Activated CD4-positive, alpha-beta T cell treated with anti-CD3 and anti-CD28 coated beads, Interleukin-2, amount 10 ng/mL, durations not matched to agents 24 days and 14 days (primary cell): ENCODE results near the gene RPL11. TPM values are rescaled to one million over a fixed set of nuclear protein-coding genes. Genes with fewer than 3 reads are reported as not detected.

Experiments
- DNase-seq: peaks from one replicate; pipeline ENCODE4 v3.0.0; 2022
- H3K27ac Mint-ChIP-seq: one replicate; pipeline ENCODE4 v1.8.0; 2022; ENCODE audit warnings: mild to moderate bottlenecking, mixed read lengths
- H3K27me3 Mint-ChIP-seq: one replicate; pipeline ENCODE4 v1.8.0; 2022; ENCODE audit warnings: mixed read lengths
- H3K36me3 Mint-ChIP-seq: one replicate; pipeline ENCODE4 v1.8.0; 2022; ENCODE audit warnings: low read depth, mild to moderate bottlenecking, mixed read lengths
- H3K4me1 Mint-ChIP-seq: one replicate; pipeline ENCODE4 v1.8.0; 2021; ENCODE audit warnings: mixed read lengths
- H3K4me3 Mint-ChIP-seq: one replicate; pipeline ENCODE4 v1.8.0; 2022; ENCODE audit warnings: mild to moderate bottlenecking, moderate library complexity, mixed read lengths
- H3K9me3 Mint-ChIP-seq: one replicate; pipeline ENCODE4 v1.8.0; 2021; ENCODE audit warnings: mixed read lengths
- intact Hi-C: fragments of 100-400 bp; cut with micrococcal nuclease; formaldehyde crosslinking; loops from one replicate; pipeline ENCODE4 v1.15.1; 2023
- total RNA-seq: library from RNA; stranded (reverse); gene quantifications from 2 replicates; pipeline ENCODE4 v1.2.3, GENCODE V29; 2022

The RPL11 gene
- total RNA-seq, 1 donor from 2014 or later = 1,147 TPM

DNA sequence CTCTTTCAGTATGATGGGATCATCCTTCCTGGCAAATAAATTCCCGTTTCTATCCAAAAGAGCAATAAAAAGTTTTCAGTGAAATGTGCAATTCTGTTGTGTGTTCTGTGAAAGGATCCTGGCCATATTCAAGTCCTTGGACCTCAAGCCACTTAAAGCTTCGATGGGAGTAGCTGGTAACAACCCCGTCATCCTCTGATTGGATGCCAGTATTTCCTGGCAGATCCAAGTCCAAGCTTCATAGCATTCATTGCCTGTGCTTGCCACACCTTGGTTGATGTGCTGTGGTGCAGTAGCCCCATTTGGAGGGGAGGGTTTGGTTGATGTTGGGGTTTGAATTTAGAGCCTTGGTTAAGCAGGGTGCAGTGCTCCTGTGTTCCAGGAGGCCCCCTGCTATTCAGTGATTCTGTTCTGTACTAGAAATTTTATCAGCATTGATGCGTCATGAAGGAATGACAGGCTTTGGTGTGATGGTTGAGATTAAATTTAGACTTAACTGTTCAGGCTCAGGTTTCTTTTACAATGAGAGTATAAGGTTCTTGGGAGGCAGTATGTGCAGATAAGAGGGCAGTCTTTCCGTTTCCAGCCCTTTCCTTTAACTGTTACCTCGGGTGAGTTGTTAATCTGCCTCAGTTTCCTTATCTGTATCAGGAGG lies 4.9 kb downstream of the RPL11 start:
- no peak for DNase-seq
- Mint-ChIP-seq H3K27me3 (no peaks in the 10 kb centered on the region), H3K36me3 (peaks cover 96% of the 10 kb centered on the region), H3K4me1 (peaks cover 57% of the 10 kb centered on the region), H3K4me3 (peak overlapping the region; percentile 52), H3K27ac (no peak overlapping the region), H3K9me3 (no peaks in the 10 kb centered on the region)
- intact Hi-C loops = loop anchor here (10.0 kb wide), 1 partner anchor 332 kb away; the partner anchor contains the start of gene ZNF436

DNA sequence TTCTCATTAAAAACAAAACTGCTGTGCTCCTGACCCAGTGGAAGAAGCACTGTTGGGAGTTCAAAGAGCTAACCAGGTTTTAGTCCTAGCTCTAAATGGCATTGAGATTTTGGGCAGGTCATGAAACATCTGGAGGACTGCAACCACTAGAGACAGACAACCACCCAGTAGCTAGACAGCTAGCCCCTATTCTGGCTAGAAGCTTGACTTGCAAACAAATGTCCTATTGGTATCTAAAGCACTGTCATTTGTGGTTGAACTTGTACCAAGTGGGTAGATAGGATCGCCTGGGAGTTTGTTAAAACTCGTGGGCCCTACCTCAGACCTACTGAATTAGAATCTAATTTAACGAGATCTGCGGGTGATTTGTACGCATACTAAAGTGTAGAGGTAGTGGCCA lies 6.9 kb downstream of the RPL11 start:
- H3K4me1 Mint-ChIP-seq = peaks cover 46% of the 10 kb centered on the region
- intact Hi-C loops = loop anchor here (10.0 kb wide), 1 partner anchor 334 kb away; the partner anchor contains the start of gene ZNF436
- DNase-seq = no peak
- H3K27me3 Mint-ChIP-seq = no peaks in the 10 kb centered on the region
- H3K9me3 Mint-ChIP-seq = no peaks in the 10 kb centered on the region
- H3K4me3 Mint-ChIP-seq = no peak overlapping the region
- H3K27ac Mint-ChIP-seq = peak overlapping the region; percentile 18
- H3K36me3 Mint-ChIP-seq = peaks cover 88% of the 10 kb centered on the region

DNA sequence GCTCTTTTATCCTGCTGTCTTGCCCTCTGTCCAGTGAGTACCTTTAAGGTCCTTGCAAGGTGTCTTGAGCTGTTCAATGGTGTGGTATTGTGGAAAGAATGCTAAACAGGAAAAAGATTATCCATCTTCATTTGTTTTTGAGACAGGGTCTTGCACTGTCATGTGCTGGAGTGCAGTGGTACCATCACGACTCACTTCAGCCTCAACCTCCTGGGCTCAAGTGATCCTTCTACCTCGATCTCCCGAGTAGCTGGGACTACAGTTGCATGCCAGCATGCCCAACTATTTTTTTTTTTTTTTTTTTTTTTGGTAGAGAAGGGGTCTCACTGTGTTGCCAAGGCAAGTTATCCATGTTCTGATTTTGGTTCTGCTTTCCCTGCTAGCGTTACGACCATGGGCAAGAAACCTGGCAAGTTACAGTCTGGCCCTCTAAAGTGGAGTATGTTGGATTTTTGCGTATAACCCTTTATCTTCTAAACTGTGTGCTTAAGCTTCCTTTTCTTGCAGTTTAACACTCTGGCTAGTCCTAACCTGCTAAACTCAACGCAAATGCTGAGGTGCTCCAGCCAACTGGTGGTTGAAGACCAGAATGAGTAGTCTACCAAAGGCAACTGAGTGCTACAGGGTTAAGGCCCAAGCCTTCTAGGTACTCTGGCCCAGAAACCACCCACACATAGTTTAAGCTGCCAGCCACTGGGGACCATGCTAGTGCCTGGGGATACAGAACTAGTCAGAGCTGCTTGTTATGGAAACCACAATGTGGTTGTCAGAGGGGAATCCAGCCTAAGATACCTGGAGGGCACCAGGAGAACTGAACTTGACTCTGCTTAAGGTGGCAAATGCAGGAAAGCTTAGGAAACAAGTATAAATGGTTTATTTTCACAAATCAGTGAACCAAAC lies 7.9 kb downstream of the RPL11 start:
- Mint-ChIP-seq H3K9me3 (no peaks in the 10 kb centered on the region), H3K27me3 (no peaks in the 10 kb centered on the region), H3K27ac (no peak overlapping the region), H3K36me3 (peaks cover 80% of the 10 kb centered on the region), H3K4me1 (peaks cover 37% of the 10 kb centered on the region), H3K4me3 (no peak overlapping the region)
- DNase-seq = no peak
- intact Hi-C loops = loop anchor here (2.0 to 10.0 kb wide), 2 partner anchors 45 to 335 kb away; partner anchors contain the start of gene ZNF436

DNA sequence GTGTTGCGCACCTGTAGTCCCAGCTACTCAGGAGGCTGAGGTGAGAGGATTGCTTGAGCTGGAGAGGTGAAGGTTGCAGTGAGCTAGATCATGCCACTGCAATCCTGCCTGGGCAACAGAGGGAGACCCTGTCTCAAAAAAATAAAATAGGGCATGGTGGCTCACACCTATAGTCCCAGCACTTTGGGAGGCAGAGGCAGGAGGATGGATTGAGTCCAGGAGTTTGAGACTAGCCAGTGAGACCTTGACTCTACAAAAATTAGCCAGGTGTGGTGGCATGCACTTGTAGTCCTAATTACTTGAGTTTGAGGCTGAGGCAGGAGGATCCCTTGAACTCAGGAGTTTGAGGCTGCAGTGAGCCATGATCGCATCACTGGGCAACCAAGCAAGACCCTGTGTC lies 9.7 kb downstream of the RPL11 start:
- Mint-ChIP-seq H3K36me3 (peaks cover 64% of the 10 kb centered on the region), H3K9me3 (no peaks in the 10 kb centered on the region), H3K4me3 (no peak overlapping the region), H3K27ac (no peak overlapping the region), H3K27me3 (no peaks in the 10 kb centered on the region), H3K4me1 (peaks cover 22% of the 10 kb centered on the region)
- DNase-seq = no peak
- intact Hi-C loops = loop anchor here (2.0 kb wide), 1 partner anchor 43 kb away; no protein-coding TSS in a partner anchor

DNA sequence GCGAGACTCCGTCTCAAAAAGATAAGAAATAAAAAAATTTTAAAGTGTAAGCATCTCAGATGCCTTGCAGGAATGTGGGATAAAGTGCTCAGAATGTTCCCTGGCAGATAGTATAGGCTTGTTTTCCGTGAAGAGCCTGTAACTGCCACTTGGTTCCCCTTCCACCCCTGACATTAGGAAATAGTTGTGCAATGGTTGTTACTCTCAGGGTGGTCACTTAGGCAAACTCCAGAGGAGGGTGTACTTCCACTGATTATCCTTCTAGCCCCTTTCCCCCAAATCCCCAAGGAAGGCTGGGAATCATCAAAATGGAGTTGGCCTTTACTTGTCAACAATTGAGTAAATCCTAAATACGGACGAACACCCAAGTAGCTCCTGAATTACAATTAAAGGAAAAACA lies 10.4 kb downstream of the RPL11 start:
- H3K27ac Mint-ChIP-seq = no peak overlapping the region
- H3K9me3 Mint-ChIP-seq = no peaks in the 10 kb centered on the region
- H3K4me3 Mint-ChIP-seq = no peak overlapping the region
- peaks cover 57% of the 10 kb centered on the region for H3K36me3 Mint-ChIP-seq
- H3K4me1 Mint-ChIP-seq = peaks cover 18% of the 10 kb centered on the region
- intact Hi-C loops = loop anchor here (2.0 kb wide), 1 partner anchor 43 kb away; no protein-coding TSS in a partner anchor
- no peaks in the 10 kb centered on the region for H3K27me3 Mint-ChIP-seq
- no peak for DNase-seq

DNA sequence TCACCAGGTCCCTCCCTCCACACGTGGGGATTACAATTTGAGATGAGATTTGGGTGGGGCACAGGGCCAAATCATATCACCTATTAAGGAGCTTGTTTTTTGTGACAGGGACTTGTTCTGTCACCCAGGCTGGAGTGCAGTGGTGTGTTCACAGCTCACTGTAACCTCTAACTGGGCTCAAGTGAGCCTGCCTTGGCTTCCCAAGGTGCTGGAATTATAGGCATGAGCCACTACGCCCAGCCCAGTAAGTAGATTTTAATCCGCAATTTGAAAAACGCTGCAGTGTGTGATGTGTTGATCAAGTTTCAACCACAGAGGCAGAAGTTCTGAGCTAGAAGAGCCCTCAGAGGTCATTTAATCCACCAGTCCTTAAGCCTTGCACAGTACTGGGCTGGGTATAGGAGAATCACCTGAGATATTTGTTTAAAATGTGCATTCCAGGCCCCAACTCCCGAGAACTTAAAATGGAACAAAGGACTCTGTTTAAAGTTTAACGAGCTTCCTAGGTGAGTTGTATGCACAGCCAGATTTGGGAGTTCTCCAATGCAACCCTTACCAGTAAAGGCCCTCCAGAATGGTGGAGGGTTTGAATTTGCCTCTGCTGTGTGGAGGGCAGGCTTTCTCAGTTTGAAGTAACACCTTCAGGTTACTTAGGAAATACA lies 13.4 kb downstream of the RPL11 start:
- Mint-ChIP-seq H3K27ac (no peak overlapping the region), H3K4me1 (peaks cover 12% of the 10 kb centered on the region), H3K9me3 (no peaks in the 10 kb centered on the region), H3K4me3 (no peak overlapping the region), H3K27me3 (no peaks in the 10 kb centered on the region), H3K36me3 (peaks cover 40% of the 10 kb centered on the region)
- DNase-seq = no peak
- intact Hi-C loops = no loop called here

DNA sequence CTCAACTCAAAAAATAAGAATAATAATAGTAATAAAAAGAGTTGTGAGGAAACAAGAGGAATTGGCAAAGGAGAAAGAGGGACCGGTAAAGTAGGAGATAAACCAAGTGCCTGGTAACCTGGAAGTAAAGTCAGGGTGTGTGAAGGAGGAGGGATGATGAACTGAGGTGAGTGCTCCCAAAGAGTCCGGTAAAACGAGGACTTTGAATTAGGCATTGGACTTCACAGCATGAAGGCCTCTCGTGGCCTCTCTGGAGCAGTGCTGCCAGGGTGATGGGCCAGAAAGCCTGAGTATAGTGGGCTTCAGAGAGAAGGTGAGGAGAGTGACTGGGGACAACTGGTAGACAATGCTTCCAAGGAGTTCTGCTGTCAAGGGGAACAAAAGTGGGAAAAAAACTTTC lies 17.6 kb downstream of the RPL11 start:
- H3K27ac Mint-ChIP-seq = peak overlapping the region; percentile 16
- peaks cover 19% of the 10 kb centered on the region for H3K36me3 Mint-ChIP-seq
- intact Hi-C loops = no loop called here
- H3K4me3 Mint-ChIP-seq = no peak overlapping the region
- no peak for DNase-seq
- no peaks in the 10 kb centered on the region for H3K9me3 Mint-ChIP-seq
- no peaks in the 10 kb centered on the region for H3K27me3 Mint-ChIP-seq
- peaks cover 9% of the 10 kb centered on the region for H3K4me1 Mint-ChIP-seq

DNA sequence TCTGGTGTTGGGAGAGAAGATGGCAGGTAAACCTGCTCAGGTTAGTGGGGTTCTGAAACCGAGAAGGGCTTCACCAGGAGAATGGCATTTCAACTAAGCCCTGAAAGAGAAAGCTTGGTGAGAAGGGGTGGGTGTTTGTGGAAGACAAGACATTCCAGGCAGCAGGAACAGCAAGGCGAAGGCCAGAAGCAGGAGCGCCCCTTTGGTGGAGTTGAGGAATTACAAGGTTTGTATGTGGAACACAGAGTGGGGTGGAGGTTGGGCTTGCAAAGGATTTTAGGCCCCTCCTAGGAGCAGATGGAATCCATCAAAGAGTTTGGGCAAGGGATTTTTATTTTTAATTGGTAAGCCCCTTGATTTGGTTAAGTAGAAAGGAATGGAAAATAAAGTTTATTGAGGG lies 26.9 kb downstream of the RPL11 start:
- Mint-ChIP-seq H3K36me3 (peaks cover 1% of the 10 kb centered on the region), H3K9me3 (no peaks in the 10 kb centered on the region), H3K27ac (no peak overlapping the region), H3K27me3 (no peaks in the 10 kb centered on the region), H3K4me1 (peaks cover 20% of the 10 kb centered on the region), H3K4me3 (no peak overlapping the region)
- DNase-seq = no peak
- intact Hi-C loops = no loop called here

DNA sequence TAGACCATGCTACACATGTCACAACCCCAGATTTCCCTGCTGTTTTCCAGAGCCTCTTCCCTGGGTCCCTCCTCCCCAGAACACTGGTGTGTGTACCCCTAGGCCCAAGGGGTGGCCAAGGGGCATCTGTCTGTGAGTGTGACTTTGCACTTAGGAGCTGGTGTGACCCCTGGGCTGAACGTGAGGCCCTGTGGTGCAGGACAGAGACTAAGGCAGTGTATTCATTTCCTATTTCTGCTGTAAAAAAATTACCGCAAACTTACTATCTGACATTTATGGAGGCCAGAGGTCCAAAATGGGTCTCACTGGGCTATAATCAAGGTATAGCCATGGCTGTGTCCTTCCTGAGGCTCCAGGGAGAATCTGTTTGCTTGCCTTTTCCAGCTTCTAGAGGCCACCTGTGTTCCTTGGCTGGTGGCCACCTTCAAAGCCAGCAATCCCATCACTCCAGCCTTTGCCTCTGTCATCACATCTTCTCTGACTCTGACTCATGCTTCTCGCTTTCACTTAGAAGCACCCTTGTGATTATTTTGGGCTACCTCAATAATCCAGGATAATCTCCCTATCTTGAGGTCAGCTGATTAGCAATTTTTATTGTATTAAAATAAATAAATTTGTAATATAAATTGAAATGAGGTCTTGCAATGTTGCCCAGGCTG lies 27.7 kb downstream of the RPL11 start:
- H3K27ac Mint-ChIP-seq = no peak overlapping the region
- no peaks in the 10 kb centered on the region for H3K27me3 Mint-ChIP-seq
- intact Hi-C loops = no loop called here
- no peak for DNase-seq
- H3K36me3 Mint-ChIP-seq = peaks cover 1% of the 10 kb centered on the region
- H3K9me3 Mint-ChIP-seq = no peaks in the 10 kb centered on the region
- peaks cover 20% of the 10 kb centered on the region for H3K4me1 Mint-ChIP-seq
- H3K4me3 Mint-ChIP-seq = no peak overlapping the region

DNA sequence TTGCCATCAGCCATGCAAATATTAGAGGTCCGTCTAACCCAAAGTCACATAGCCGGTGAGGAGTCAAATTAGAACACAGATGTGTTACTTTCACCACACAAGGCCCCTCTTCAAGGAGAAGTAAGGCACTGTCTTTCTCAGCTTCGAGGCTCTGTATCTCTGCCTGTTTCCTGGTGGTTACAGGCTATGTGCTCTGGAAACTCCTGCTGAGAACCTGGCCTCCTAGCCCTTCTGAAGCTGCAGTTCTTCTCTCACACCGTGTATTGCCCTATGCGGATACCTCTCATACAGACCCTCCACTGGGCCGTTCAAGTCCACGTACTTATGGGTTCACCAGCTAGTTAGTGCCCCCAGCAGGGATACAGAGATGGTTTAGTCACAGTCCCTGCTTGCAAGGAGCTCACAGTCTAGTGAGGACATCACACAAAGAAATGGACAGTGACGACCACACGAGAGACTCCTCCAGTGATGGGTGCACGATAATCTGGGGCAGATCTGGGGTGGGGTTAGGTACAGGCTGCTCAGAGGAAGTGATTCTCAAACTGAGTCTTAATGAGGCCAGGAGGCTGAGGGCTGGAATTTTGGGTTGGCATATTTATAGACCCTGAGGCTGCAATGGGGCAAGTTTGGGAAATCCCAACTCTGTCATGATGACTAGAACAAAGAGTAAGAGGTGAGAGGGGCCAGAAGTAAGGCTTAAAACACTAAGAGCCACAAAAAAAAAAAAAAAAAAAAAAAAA lies 28.8 kb downstream of the RPL11 start:
- Mint-ChIP-seq H3K27me3 (no peaks in the 10 kb centered on the region), H3K36me3 (peaks cover 1% of the 10 kb centered on the region), H3K9me3 (no peaks in the 10 kb centered on the region), H3K27ac (peak overlapping the region; percentile 60), H3K4me3 (peak overlapping the region; percentile 22), H3K4me1 (peaks cover 20% of the 10 kb centered on the region)
- peak; percentile 58 for DNase-seq
- intact Hi-C loops = no loop called here

DNA sequence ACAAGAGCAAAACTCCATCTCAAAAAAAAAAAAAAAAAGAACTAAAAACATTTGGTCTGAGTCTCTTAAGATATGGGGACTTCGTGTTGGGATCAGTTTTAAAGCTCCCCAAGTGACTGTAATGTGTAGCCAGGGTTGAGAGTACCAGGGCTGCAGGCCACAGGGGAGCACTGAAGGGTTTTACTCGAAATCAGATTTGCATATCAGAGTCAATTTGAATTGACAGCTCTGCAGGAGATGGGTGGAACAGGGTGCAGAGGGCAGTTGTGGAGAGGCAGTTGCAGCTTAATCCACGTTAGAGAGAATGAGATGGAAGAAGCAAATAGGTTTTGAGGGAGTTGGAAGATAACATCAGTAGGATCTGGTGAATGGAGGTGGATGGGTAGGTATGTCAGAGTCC lies 31.0 kb downstream of the RPL11 start:
- Mint-ChIP-seq H3K4me1 (peaks cover 20% of the 10 kb centered on the region), H3K4me3 (no peak overlapping the region), H3K27ac (no peak overlapping the region), H3K27me3 (no peaks in the 10 kb centered on the region), H3K36me3 (peaks cover 1% of the 10 kb centered on the region), H3K9me3 (no peaks in the 10 kb centered on the region)
- DNase-seq = no peak
- intact Hi-C loops = no loop called here

DNA sequence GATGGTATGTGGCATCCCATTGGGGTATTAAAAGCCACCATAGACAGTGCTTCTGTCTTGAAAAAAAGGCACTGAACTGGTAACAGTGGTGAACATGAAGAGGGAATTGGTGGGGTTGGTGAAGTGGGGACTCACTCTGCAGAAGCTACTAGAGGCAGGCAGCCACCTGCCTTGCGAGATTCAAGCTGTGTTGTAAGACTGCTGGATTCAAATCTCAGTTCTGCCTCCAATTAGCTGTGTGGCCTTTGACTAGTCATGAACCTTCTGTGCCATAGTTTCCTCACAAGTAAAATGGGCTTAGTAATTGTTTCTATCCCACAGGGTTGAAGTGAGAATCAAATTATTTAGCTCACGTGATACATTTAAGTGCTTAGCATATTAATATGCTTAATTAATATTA lies 35.1 kb downstream of the RPL11 start:
- H3K27me3 Mint-ChIP-seq = no peaks in the 10 kb centered on the region
- intact Hi-C loops = no loop called here
- no peak overlapping the region for H3K27ac Mint-ChIP-seq
- DNase-seq = no peak
- H3K36me3 Mint-ChIP-seq = no peaks in the 10 kb centered on the region
- H3K4me1 Mint-ChIP-seq = peaks cover 15% of the 10 kb centered on the region
- H3K4me3 Mint-ChIP-seq = no peak overlapping the region
- H3K9me3 Mint-ChIP-seq = no peaks in the 10 kb centered on the region

DNA sequence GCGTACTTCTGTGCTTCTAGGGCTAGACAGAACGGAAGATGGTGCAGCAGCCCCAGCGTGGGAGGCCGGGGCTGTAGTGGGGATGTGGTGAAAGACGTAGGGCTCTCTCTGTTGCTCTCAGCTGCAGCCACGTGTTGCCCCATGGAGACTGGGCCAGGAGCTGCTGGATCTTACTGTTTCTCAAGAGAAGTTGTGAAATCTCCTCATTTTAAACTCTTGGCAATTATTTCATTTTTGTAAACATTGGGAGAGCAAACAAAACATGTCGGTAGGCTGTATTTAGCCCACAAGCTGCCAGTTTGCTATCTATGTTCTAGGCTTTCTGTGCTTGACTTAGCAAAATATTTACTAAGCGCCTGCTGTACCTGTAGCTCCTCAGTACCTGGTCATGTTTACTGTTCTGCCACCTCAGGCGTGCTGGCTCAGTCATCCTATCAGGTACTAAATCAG lies 35.8 kb downstream of the RPL11 start:
- DNase-seq = no peak
- Mint-ChIP-seq H3K27ac (no peak overlapping the region), H3K27me3 (no peaks in the 10 kb centered on the region), H3K4me1 (peaks cover 17% of the 10 kb centered on the region), H3K4me3 (no peak overlapping the region), H3K9me3 (no peaks in the 10 kb centered on the region), H3K36me3 (no peaks in the 10 kb centered on the region)
- intact Hi-C loops = no loop called here
